ENCODE data around the gene ARPC2.

Gene ARPC2

DNA sequence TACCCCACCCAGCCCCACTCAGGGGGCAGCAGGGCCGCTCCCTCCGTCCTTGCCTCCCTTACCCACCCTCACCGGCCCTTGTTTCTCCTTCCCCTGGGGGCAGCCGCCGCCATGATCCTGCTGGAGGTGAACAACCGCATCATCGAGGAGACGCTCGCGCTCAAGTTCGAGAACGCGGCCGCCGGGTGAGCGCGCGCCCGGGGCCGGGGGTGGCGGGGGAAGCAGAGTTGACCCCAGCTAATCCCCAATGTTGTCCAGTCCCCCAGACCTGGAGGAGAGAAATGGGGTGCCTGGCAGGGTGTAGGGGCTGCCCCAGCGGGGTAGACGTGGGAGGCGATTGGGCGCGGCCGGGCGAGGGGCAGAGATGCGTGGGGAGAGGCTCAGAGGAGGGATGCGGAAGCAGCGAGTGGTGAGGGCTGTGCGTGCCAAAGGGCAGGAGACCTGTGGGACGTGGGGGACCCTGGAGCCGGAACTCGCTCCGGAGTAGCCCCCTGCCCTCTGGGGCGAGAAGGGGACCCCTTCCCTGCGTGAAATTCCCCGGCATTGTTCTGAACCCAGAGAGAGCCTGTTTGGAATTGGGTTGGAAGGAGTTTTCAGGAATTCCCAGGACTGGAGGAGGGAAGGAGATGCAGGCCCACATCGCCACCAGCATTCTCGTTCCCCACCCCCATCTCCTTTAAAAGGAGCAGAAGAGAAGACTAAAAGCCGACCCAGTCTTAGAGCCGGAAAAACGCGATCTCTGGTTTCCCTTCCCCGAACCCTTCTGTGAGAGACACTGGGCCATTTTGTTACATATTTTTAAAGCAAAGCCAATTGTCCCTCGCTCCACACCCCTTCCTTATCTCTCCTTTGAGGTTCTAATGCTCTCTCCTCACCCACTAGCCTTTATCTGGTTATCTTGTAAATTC is 625 bp downstream of the ARPC2 start:
- DNase-seq (ENCODE audit: low read depth), result peak; percentile 55

DNA sequence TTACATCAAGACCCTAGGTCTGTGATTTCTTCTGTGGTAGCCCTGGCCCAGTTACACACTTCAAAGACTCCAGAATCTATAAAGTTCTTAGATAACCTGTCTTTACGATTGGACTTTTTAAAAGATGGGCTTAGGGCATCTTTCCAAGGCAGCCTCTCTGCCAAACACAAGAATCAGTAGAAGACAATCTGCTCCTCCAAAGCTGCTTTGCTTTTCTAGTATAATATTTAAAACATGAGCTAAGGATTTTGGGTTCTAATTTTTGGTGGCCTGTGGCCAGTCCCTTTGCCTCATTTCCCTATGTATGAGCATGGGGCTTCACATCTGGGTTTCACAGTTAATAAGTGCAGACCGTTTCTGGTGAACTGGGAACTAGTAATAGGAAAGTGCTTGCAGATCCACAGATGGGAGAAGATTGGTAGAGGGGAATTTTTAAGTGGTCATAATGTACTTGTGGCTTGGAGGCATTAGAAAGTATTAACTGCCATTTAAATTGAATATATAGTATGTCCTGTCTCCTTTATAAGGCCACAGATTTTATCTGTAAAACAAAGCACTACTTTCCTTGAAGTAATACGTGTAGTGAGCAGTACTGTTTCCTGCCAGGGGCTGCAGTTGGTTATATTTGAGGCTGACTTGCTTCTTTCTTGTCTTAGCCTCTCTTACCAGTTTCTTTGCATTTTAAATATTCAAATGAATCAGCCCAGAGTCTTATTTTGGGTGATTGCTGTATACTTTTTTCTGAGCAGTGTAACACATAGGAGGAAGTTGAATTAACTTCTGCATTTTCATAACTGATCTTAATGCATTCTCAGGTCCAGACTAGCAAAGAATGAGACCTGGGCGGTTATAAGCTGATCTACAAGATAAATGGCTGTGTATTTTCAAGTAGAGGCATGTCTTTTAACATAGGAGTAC is 1.5 kb downstream of the ARPC2 start:
- peak; percentile 28 for DNase-seq (ENCODE audit: low read depth)

DNA sequence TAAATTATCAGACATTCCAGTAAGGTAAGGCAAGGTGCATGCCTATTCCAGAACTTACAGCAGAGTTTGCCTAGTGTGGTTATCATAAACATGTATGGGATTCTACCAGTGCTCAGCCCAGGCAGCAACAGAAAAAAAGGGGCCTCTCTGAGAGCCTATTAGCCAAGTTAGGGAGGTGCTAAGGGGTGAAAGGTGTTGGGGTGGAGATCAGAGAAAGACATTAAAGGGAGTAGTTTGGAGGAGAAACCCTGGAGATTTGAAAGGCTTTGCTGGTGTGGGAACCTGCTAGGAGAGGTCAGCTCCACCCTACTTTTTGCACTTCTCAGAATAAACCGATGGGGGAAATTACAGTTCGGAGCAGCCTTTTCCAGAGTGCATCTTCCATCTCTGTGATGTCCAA is 2.9 kb downstream of the ARPC2 start:
- no peak for DNase-seq (ENCODE audit: low read depth)

DNA sequence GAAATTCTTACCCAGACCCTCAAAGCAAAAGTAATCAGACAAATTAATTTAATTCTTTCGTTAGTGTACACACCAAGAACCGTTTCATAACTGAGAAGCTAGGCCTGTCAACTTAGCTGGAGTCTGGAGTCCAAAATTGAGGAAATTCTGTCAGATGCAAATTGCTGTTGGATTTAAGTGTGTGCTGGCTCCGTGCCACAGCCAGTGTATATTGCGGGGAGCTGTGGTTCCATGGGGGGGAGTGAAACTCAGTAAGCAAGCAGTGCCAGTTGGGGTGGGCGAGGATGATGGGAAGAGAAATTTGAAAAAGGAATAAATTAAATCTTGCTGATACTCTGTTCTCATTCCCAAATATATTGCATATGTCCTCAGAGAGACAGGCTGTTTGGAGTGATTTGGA is 4.0 kb downstream of the ARPC2 start:
- DNase-seq (ENCODE audit: low read depth), result no peak

DNA sequence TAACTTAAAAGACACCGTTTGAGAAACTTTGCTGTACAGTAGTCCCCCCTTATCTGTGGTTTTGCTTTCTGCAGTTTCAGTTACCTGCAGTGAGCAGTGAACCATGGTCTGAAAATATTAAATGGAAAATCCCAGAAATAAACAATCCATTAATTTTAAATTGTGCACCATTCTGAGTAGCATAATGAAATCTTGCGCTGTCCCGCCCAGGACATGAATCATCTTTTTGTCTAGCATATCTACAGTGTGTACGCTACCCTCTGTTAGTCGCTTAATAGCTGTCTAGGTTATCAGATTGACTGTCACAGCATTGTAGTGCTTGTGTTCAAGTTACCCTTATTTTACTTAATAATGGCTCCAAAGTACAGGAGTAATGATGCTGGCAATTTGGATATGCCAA is 6.1 kb downstream of the ARPC2 start:
- DNase-seq (ENCODE audit: low read depth), result no peak

DNA sequence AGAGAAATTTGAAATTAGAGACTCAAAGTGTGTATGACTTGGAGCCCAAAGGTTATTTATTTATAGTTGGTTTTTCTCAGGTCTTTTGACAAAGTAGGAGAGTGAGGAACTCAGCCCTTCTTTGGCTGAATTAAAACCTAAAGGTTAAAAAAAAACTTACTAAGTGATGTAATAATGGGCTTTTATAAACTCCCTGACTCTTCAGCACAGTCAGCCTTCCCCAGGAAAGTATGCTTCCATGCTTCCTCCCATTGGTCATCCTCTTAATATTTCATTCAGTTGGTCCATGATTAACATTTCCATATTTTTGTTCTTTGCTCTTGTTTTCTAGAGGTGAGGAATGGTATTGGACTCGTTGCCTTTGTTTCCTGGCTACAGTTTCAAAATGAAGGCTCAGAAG is 7.2 kb downstream of the ARPC2 start:
- no peak for DNase-seq (ENCODE audit: low read depth)

DNA sequence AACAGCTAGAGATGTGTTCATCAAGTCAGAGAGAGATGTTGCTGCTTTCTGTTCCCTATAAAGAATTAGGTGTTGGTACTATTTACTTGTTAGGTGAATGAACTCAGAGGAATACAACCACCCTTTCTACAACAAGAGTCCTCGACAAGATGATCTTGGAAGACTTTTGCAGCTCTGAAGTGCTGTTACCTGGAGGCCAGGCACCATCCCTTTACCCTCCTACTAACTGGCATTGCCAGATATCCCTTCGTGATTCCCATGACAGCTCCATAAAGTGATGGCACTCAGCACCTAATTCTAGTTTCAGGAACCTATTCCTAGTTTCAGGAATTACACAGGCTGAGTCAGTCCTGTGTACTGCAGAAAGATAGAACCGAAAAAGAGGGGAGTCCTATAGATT is 9.9 kb downstream of the ARPC2 start:
- no peak for DNase-seq (ENCODE audit: low read depth)

DNA sequence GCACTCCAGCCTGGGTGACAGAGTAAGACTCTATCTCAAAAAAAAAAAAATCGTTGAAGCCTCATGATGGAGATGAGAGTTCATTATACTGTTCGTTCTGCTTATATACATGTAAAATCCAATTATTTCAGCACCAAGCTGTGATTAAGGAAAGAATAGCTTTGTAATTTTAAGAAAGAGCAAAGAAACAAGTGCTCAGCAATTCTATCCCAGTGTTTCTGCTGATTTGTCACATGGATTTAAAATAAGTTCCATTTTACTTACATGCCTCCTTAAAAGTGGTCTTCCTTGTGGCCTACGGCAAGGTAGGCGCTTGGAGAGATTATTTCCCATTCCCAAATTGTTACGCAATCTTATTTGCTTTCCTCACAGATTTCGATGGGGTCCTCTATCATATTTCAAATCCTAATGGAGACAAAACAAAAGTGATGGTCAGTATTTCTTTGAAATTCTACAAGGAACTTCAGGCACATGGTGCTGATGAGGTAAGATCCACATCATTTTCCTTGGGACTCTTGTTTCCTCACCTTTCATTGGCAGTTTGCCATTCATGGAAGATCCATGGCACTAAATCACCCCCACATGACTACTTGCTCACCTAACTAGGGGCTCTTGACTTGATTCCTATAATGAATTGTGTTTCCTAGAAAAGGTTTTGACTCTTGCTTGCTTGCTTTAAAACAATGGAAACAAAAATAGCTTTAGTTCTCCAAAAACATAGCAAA is 11.5 kb downstream of the ARPC2 start:
- no peak for DNase-seq (ENCODE audit: low read depth)

DNA sequence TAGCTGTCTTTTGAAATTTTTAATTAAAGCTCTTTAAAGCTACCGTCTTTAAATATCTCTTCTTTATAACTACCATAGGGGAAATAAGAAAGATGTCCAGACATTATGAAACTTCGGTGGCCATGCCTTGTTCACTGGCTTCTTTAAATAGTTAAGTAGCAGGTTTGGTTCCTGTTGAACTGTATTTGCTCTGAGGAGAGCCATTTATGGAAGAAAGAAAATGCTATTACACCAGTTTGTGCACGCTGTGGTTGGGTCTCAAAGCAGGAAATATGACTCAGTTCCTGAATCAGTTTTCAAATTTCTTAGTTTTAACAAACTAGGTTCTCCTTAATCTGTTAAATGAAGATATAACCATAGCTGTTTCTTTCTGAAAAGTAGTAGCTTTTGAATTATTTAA is 12.2 kb downstream of the ARPC2 start:
- DNase-seq (ENCODE audit: low read depth), result peak; percentile 30

DNA sequence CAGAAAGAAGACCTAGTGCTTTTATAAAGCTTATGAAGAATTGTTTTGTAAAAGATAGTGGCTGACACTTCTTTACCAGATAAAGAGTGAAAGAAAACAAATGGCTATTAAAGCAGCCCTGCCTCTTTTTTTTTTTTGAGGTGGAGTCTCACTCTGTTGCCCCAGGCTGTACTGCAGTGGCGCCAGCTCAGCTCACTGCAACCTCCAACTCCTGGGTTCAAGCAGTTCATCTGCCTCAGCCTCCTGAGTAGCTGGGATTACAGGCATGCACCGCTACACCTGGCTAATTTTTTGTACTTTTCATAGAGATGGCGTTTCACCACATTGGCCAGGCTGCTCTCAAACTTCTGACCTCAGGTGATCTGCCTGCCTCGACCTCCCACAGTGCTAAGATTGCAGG is 12.9 kb downstream of the ARPC2 start:
- DNase-seq (ENCODE audit: low read depth), result no peak

DNA sequence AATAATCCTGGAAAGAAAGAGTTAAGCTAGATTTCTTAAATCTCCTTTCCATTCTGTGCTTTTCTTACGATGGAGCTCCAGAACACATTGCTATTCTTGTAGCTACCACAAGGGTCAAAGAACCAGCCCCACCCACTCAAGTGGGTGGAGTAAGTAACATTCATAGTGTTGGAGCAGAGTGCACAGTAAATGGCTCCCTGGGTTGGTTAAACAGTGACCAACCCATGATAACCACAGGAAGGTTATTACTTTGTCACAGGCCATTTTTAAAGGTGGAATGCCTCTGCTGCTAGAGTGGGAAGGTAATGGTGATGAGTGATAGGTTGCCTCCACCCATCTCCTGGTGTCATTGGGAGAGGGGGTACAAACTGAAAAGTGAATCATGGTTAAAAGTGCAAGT is 13.9 kb downstream of the ARPC2 start:
- no peak for DNase-seq (ENCODE audit: low read depth)

DNA sequence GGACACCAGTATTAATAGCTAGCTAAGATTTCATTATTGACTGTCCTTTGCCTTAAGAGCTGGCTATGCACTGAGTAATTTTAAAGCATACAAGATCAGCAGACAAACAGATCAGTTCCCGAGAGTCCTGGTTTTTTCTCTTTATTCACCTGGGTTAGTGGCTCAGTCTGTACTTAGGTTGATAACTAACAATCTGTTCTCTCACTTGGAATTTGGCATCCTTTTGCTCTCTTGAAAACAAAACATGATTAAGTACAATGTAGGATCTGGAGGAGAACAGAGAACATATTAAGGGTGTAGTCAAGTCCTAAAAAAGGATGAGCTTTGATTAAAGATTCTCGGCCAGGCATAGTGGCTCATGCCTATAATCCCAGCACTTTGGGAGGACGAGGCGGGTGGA is 16.6 kb downstream of the ARPC2 start:
- no peak for DNase-seq (ENCODE audit: low read depth)

DNA sequence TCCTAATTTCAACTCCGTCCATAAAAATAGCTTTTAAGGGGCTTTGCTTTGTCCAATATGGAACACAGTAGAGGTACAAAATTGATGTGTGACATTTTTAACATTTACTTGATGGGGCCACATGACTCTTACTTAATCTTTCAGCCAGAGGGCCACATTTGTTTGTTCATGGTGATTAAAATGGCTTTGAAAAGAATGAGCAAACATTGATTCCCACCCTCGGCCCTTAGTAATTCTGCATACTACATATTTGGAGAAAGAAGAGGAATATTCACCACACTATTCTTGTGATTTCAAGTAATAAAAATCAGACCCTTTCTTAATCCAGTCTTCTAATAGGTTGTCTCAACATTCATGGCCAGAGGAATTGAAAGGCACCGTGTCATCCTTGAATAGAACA is 17.5 kb downstream of the ARPC2 start:
- DNase-seq (ENCODE audit: low read depth), result no peak

DNA sequence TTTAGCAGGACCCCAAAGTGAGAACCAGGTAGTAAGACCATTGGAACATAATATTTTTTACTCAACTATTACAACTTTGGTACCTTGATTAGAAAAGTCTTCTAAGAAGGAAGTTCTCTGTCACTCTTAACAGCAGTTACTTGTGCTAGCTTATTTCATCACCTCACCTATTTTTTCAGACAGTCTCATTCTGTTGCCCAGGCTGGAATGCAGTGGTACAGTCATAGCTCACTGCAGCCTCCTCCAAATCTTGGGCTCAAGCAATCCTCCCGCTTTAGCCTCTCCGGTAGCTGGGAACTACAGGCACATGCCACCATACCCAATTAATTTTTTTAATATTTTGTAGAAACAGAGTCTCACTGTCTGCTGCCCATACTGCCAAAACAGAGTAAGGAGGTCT is 18.0 kb downstream of the ARPC2 start:
- no peak for DNase-seq (ENCODE audit: low read depth)

DNA sequence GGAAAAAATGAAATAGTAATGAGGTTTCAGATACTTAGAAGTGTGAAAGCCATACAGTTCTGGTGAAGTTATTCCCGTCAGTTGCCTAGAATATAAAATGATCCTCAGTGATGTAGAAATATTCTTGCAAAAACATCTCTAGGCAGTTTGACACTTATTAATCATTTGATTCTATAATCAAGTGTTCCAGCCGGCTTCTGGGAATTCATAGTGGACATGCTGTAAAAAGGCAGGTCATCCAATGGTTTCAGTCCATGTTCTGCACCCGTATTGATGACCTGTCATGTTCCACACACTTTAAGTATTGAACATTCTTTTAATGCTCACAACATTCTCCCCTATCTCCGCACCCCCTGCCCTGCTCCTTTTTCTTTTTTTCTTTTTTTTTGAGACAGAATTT is 19.8 kb downstream of the ARPC2 start:
- no peak for DNase-seq (ENCODE audit: low read depth)

DNA sequence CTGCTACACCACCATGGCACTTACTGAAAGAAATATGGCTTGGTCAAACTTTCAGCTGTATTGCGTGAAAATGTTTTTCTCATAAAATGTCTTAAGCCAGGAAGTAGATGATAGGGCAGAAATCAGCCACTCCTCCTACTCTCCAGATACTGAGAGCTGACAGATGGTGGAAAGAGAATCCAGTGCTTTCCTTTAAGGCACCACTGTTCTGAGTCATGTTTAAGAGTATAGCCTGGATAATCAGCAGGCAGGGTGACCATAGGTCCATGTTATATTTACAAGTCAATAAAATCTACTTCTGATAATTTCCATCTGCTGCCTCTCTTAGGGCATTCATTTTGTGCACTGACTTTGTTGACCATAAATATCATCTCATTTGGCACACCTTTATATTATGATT is 21.9 kb downstream of the ARPC2 start:
- DNase-seq (ENCODE audit: low read depth), result no peak

DNA sequence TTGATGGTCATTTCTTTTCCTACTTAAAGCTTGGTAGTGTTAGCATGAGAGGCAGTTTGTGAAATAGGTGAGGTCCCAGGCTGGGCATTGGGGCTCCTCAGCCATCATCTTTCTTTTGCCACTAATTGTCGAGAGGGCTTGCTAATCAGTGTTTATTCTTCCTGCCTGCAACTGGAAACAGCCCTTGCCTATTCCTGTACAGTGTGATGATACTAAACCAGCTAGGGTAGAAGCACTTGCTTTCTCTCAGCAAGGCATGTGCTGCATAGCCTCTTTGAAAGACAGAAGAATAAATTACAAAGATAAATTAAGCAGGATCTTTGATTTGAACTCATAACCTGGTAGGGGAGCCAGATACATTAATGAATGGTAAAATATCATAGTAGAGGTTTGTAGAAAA is 27.2 kb downstream of the ARPC2 start:
- no peak for DNase-seq (ENCODE audit: low read depth)

DNA sequence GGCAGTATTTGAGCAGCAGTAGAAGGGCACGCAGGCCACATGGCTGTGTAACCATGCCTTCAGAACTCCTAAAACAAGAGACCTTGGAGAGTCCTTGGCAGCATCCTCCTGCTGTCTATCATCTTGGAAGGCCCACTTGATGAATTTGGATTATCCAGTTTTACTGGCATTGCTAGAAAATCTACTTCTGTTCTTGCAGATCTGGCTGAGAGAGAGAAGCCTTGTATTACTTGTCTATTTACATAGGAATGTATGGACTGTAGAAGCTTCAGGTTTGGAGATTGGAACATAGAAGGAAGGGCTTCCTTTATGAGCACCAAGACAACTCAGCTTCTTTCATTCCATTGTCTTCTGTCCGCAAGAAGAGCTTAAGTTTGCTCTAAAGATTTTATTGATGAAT is 27.7 kb downstream of the ARPC2 start:
- DNase-seq (ENCODE audit: low read depth), result no peak

DNA sequence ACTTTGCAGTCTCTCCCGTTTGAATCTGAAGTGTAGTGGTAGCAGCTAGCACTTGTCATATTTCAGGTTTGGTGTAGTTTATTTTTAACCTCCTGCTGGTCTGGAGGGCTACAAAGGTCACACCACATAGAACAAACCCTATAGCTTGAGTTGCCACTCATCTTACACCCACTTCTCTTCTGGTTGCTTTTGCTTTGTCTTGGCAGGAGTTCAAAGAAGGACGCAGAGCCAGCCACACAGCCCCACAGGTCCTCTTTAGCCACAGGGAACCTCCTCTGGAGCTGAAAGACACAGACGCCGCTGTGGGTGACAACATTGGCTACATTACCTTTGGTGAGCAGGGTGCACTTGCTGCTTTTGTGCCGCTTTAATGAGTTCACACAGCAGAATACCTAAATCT is 28.2 kb downstream of the ARPC2 start:
- DNase-seq (ENCODE audit: low read depth), result no peak

DNA sequence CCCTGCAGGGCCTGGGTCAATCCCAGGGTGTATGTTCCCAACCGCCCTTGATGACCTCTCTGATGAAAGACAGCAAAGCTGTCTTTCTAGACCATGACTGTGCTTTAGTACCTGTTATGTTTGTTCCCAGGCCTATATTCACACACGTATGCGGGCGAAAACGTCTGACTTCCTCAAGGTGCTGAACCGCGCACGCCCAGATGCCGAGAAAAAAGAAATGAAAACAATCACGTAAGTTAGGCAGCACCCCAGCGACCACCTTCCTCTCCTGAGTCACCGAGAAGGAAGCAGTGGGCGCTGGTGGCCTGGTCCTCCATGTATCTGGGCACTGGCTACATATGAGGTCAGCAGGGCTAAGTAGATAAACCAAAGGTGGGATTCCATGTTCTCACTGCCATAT is 32.7 kb downstream of the ARPC2 start:
- DNase-seq (ENCODE audit: low read depth), result no peak

DNA sequence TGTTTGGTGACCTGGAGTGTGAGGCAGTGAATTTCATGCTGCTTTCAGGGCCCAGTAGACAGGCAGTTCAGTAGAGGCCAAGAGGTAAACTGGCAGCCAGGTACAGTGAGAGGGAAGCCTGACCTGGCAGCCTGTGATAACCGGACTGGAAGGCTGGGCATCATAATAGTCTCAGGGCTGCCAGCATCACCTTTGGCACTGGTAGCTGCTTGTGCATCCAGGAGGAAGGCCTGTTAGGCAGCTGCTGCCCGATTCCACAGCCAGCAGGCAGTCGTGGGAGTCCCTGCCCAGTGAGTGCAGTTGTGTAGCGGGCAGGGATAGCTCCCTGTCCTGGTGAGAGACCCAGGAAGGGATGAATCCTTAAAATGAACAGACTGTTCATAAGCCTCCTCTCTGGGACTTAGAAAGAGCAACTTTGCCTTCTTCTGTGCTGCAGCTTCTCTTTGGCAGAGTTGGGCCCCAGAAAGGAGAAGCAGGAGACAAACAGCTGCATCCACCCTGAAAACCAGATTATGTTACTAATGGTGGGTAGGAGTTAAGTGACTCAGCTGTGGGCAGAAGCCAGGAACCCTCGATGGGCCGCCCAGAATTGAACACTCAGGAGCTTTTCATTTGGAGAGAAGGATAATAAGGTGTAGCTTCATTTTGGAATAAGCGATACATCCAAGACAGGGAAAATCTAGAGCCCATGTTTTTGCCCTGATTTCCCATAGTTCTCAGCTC is 35.7 kb downstream of the ARPC2 start:
- no peak for DNase-seq (ENCODE audit: low read depth)

DNA sequence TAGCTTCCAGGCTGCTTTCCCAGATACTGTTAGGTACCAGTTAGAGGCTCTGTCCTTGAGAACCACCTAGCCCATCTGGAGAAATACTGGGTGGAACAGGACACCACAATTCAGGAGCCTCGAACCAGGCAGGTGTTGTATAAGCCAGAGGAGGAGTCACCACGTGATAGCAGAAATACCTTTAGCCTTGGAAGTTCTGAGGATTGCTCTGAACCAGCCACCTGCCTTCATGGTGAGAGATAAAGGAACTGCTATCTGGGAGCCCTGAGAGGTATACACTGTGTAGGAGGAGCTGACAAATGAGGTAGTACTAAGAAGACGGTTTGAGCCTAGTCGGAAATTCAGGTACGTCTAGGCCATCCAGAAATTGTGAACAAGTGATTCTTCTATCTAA is 36.2 kb downstream of the ARPC2 start:
- no peak for DNase-seq (ENCODE audit: low read depth)

Data from T-helper 22 cell (primary cell).